ENCODE results near the gene ZBTB7A. TPM values are rescaled to one million over a fixed set of nuclear protein-coding genes. Genes with fewer than 3 reads are reported as not detected.
A peak's percentile ranks its signal among the peaks of the same experiment; 100 is the strongest.

Gene ZBTB7A
- total RNA-seq, 1 donor, result 42.7 TPM

GRCh38 chr19:4090356-4091220 is 23.9 kb upstream of the ZBTB7A start:
- H3K27ac ChIP-seq (ENCODE audit: low read depth, low read length), result no peak overlapping the region
- H3K27me3 ChIP-seq (ENCODE audit: insufficient read depth, low read length), result peaks cover 4% of the 10 kb centered on the region
- no peak overlapping the region for H2AFZ ChIP-seq (ENCODE audit: low read length)
- H3K79me2 ChIP-seq (ENCODE audit: insufficient read depth, low read length), result no peaks in the 10 kb centered on the region
- no peak for TF ChIP-seq CTCF (IDR thresholded peaks at IDR 0.05; ENCODE audit: extremely low read depth, low read depth, low read length)
- no peaks in the 10 kb centered on the region for H3K9me3 ChIP-seq (ENCODE audit: low read depth, low read length)
- no peaks in the 10 kb centered on the region for H3K4me1 ChIP-seq (ENCODE audit: insufficient read depth, low read length)
- H4K20me1 ChIP-seq (ENCODE audit: insufficient read depth, low read length), result no peaks in the 10 kb centered on the region
- H3K36me3 ChIP-seq (ENCODE audit: insufficient read depth, low read length), result peaks cover 16% of the 10 kb centered on the region
- H3K4me2 ChIP-seq (ENCODE audit: insufficient read depth, low read length), result no peak overlapping the region
- no peak overlapping the region for H3K4me3 ChIP-seq (ENCODE audit: insufficient read depth, low read length)
- DNase-seq (ENCODE audit: insufficient read length, low spot score, missing footprints), result peak; percentile 73

GRCh38 chr19:4089946-4090345 is 23.2 kb upstream of the ZBTB7A start:
- H2AFZ ChIP-seq (ENCODE audit: low read length), result no peak overlapping the region
- no peak for TF ChIP-seq CTCF (IDR thresholded peaks at IDR 0.05; ENCODE audit: extremely low read depth, low read depth, low read length)
- peaks cover 16% of the 10 kb centered on the region for H3K36me3 ChIP-seq (ENCODE audit: insufficient read depth, low read length)
- H3K27ac ChIP-seq (ENCODE audit: low read depth, low read length), result no peak overlapping the region
- no peak overlapping the region for H3K4me3 ChIP-seq (ENCODE audit: insufficient read depth, low read length)
- no peak for DNase-seq (ENCODE audit: insufficient read length, low spot score, missing footprints)
- H3K27me3 ChIP-seq (ENCODE audit: insufficient read depth, low read length), result peaks cover 4% of the 10 kb centered on the region
- no peak overlapping the region for H3K4me2 ChIP-seq (ENCODE audit: insufficient read depth, low read length)
- H3K9me3 ChIP-seq (ENCODE audit: low read depth, low read length), result no peaks in the 10 kb centered on the region
- no peaks in the 10 kb centered on the region for H4K20me1 ChIP-seq (ENCODE audit: insufficient read depth, low read length)
- no peaks in the 10 kb centered on the region for H3K79me2 ChIP-seq (ENCODE audit: insufficient read depth, low read length)
- H3K4me1 ChIP-seq (ENCODE audit: insufficient read depth, low read length), result no peaks in the 10 kb centered on the region

GRCh38 chr19:4089400-4089908 is 22.8 kb upstream of the ZBTB7A start:
- H3K4me1 ChIP-seq (ENCODE audit: insufficient read depth, low read length), result no peaks in the 10 kb centered on the region
- H4K20me1 ChIP-seq (ENCODE audit: insufficient read depth, low read length), result no peaks in the 10 kb centered on the region
- no peak overlapping the region for H3K4me2 ChIP-seq (ENCODE audit: insufficient read depth, low read length)
- no peak overlapping the region for H2AFZ ChIP-seq (ENCODE audit: low read length)
- peaks cover 4% of the 10 kb centered on the region for H3K27me3 ChIP-seq (ENCODE audit: insufficient read depth, low read length)
- no peak overlapping the region for H3K27ac ChIP-seq (ENCODE audit: low read depth, low read length)
- no peaks in the 10 kb centered on the region for H3K79me2 ChIP-seq (ENCODE audit: insufficient read depth, low read length)
- H3K9me3 ChIP-seq (ENCODE audit: low read depth, low read length), result no peaks in the 10 kb centered on the region
- DNase-seq (ENCODE audit: insufficient read length, low spot score, missing footprints), result no peak
- no peak overlapping the region for H3K4me3 ChIP-seq (ENCODE audit: insufficient read depth, low read length)
- no peak for TF ChIP-seq CTCF (IDR thresholded peaks at IDR 0.05; ENCODE audit: extremely low read depth, low read depth, low read length)
- H3K36me3 ChIP-seq (ENCODE audit: insufficient read depth, low read length), result peaks cover 16% of the 10 kb centered on the region

GRCh38 chr19:4088975-4089374 is 22.3 kb upstream of the ZBTB7A start:
- Histone ChIP-seq H2AFZ (ENCODE audit: low read length) (no peak overlapping the region), H3K4me1 (ENCODE audit: insufficient read depth, low read length) (no peaks in the 10 kb centered on the region), H3K4me3 (ENCODE audit: insufficient read depth, low read length) (no peak overlapping the region), H3K4me2 (ENCODE audit: insufficient read depth, low read length) (no peak overlapping the region), H3K27ac (ENCODE audit: low read depth, low read length) (no peak overlapping the region), H3K9me3 (ENCODE audit: low read depth, low read length) (no peaks in the 10 kb centered on the region), H3K27me3 (ENCODE audit: insufficient read depth, low read length) (peaks cover 4% of the 10 kb centered on the region), H3K36me3 (ENCODE audit: insufficient read depth, low read length) (peaks cover 16% of the 10 kb centered on the region), H3K79me2 (ENCODE audit: insufficient read depth, low read length) (no peaks in the 10 kb centered on the region), H4K20me1 (ENCODE audit: insufficient read depth, low read length) (no peaks in the 10 kb centered on the region)
- no peak for TF ChIP-seq CTCF (IDR thresholded peaks at IDR 0.05; ENCODE audit: extremely low read depth, low read depth, low read length)
- peak; percentile 72 for DNase-seq (ENCODE audit: insufficient read length, low spot score, missing footprints)
